ENCODE measurements around the gene RAX2. TPM values are rescaled to one million over a fixed set of nuclear protein-coding genes. Genes with fewer than 3 reads are reported as not detected.

RAX2 gene
- total and polyA plus RNA-seq, 9 of the 15 experiments (the other 6 are each of a cell fraction or from before 2014, with no cell fraction given): not detected

GRCh38 chr19:3761382-3762129 lies 10.5 kb downstream of the RAX2 start, which contains the start of gene APBA3:
APBA3 (minus strand) TSS chr19:3761692; CDS start chr19:3760264, 1,428 bp downstream.
- POLR2A ChIA-PET: interaction anchor here (0.6 to 4.0 kb wide), 13 partner anchors 8 to 775 kb away, joined by 3 to 48 read pairs (median 4); partner anchors contain the start of gene RAX2
- Histone ChIP-seq H3K9ac (ENCODE audit: insufficient read depth in 1 of 2, low read depth in 2 of 2, low read length in 2 of 2) (peak within 1 kb of the TSS; percentile 97 to 100), H3K36me3 (ENCODE audit: control insufficient read depth, insufficient read depth, low read length) (peaks cover 30% of the 10 kb centered on the region; the same call in 2 of the 3 replicates), H3K9me3 (replicated peaks; ENCODE audit: control insufficient read depth, insufficient read depth, low read depth, low read length) (no peaks in the 10 kb centered on the region), H3K4me2 (ENCODE audit: insufficient read depth, low read length) (peak within 1 kb of the TSS; percentile 97), H3K27me3 (ENCODE audit: control insufficient read depth in 2 of 2, insufficient read depth in 2 of 2, low read length in 2 of 2) (no peaks in the 10 kb centered on the region), H3K9me1 (ENCODE audit: control insufficient read depth, insufficient read depth, low read length) (no peaks in the 10 kb centered on the region), H3K27ac (ENCODE audit: extremely low read depth, low read depth, low read length) (peak within 1 kb of the TSS; percentile 99), H2AFZ (ENCODE audit: low read depth, low read length) (peak within 1 kb of the TSS; percentile 100), H3K4me1 (replicated peaks in 1 of 2; ENCODE audit: control insufficient read depth in 2 of 2, insufficient read depth in 2 of 2, low read length in 2 of 2) (peaks cover 8 to 25% of the 10 kb centered on the region in 2 experiments; a peak in 4 of 5 replicates), H3K79me2 (ENCODE audit: control insufficient read depth, insufficient read depth, low read length) (peaks cover 26% of the 10 kb centered on the region), H4K20me1 (replicated peaks; ENCODE audit: control insufficient read depth, insufficient read depth, low read length) (no peaks in the 10 kb centered on the region), H3K4me3 (peak within 1 kb of the TSS; percentile 100)
- intact Hi-C loops (cut with micrococcal nuclease): loop anchor here (2.0 kb wide), 1 partner anchor 41 kb away; no protein-coding TSS in a partner anchor
- ATAC-seq (peak; percentile 75), FAIRE-seq (peak; percentile 84), DNase-seq (ENCODE audit: extremely low read depth in 1 of 4, low spot score in 3 of 4) (peak; percentile 91 to 98 (median 94))
- in situ Hi-C loops (cut with MboI): no loop called here
- CTCF ChIA-PET (ENCODE audit: low intra/inter-chr PET ratio): no interaction called here
- 2% methylated on average over 33 of the region's 45 CpGs for WGBS (ENCODE audit: insufficient coverage, low coverage, missing lambda C conversion rate)
- no TSS peak for BruUV-seq (replicated peaks)
- TF ChIP-seq BCL6 (CRISPR knock-in tag; IDR thresholded peaks at IDR 0.05) (no peak), MLX (CRISPR knock-in tag; conservative IDR thresholded peaks at IDR 0.05) (no peak), KLF13 (tag; IDR thresholded peaks at IDR 0.05; ENCODE audit: borderline replicate concordance, low read depth) (0 out of 2 replicates have a peak, but pooled peaks have one; percentile 54), ZNF408 (CRISPR knock-in tag; IDR thresholded peaks at IDR 0.05; ENCODE audit: low read depth) (no peak), TBL1XR1 (IDR thresholded peaks at IDR 0.05; ENCODE audit: low read length in 2 of 2) (no peak; a peak in 1 of 4 replicates), USF1 (CRISPR knock-in tag; IDR thresholded peaks at IDR 0.05) (no peak), ZNF224 (CRISPR knock-in tag; IDR thresholded peaks at IDR 0.05) (no peak), ETV5 (CRISPR knock-in tag; IDR thresholded peaks at IDR 0.05; ENCODE audit: low read depth) (no peak), CHAMP1 (IDR thresholded peaks at IDR 0.05) (no peak; the same call in 1 of the 2 replicates), ZNF140 (CRISPR knock-in tag; IDR thresholded peaks at IDR 0.05) (no peak), ZNF77 (CRISPR knock-in tag; IDR thresholded peaks at IDR 0.05) (no peak), MYNN (IDR thresholded peaks at IDR 0.05) (no peak), MYNN (CRISPR knock-in tag; IDR thresholded peaks at IDR 0.05) (no peak), ZNF282 (CRISPR knock-in tag; IDR thresholded peaks at IDR 0.05) (no peak), TAL1 (IDR thresholded peaks at IDR 0.05) (peak; percentile 7; the same call in 1 of the 2 replicates), ZNF280B (CRISPR knock-in tag; IDR thresholded peaks at IDR 0.05) (no peak), PTTG1 (tag; IDR thresholded peaks at IDR 0.05; ENCODE audit: low read depth) (no peak)

Data from K562 (cell line).